IPS DF 19.7 (cell line): ENCODE results near the gene PRDM16.

Source experiments
- DNase-seq: peaks from one replicate; pipeline ENCODE4 v3.0.0-alpha.2; 2013; ENCODE audit warnings: low read depth, low spot score

The PRDM16 gene

GRCh38 chr1:3140437-3140836 lies 71.4 kb downstream of the PRDM16 start:
- DNase-seq: no peak

GRCh38 chr1:3141129-3141528 lies 72.1 kb downstream of the PRDM16 start:
- DNase-seq: no peak

- DNase-seq: no peak
These were observed 72.8 kb downstream of the PRDM16 start for GRCh38 chr1:3141836-3142235.

- no peak for DNase-seq
These were observed 73.2 kb downstream of the PRDM16 start for GRCh38 chr1:3142236-3142635.

- DNase-seq: no peak
These were observed 73.7 kb downstream of the PRDM16 start for GRCh38 chr1:3142751-3143150.

GRCh38 chr1:3145532-3146325 lies 76.7 kb downstream of the PRDM16 start:
- DNase-seq: no peak

GRCh38 chr1:3146458-3146857 lies 77.5 kb downstream of the PRDM16 start:
- DNase-seq: no peak

GRCh38 chr1:3146907-3147306 lies 77.9 kb downstream of the PRDM16 start:
- DNase-seq: no peak

GRCh38 chr1:3148171-3148570 lies 79.2 kb downstream of the PRDM16 start:
- no peak for DNase-seq

GRCh38 chr1:3149277-3149676 lies 80.3 kb downstream of the PRDM16 start:
- DNase-seq: no peak

GRCh38 chr1:3151456-3151855 lies 82.5 kb downstream of the PRDM16 start:
- no peak for DNase-seq

- DNase-seq: no peak
These were observed 83.1 kb downstream of the PRDM16 start for GRCh38 chr1:3152143-3152542.

- no peak for DNase-seq
These were observed 84.2 kb downstream of the PRDM16 start for GRCh38 chr1:3153197-3153596.

GRCh38 chr1:3153902-3154795 lies 85.1 kb downstream of the PRDM16 start:
- DNase-seq: no peak

GRCh38 chr1:3155056-3155925 lies 86.3 kb downstream of the PRDM16 start:
- no peak for DNase-seq

- no peak for DNase-seq
These were observed 86.9 kb downstream of the PRDM16 start for GRCh38 chr1:3155926-3156220.

- no peak for DNase-seq
These were observed 87.9 kb downstream of the PRDM16 start for GRCh38 chr1:3156936-3157335.

- DNase-seq: no peak
These were observed 89.3 kb downstream of the PRDM16 start for GRCh38 chr1:3158347-3158746.

GRCh38 chr1:3159121-3159520 lies 90.1 kb downstream of the PRDM16 start:
- DNase-seq: no peak

- DNase-seq: no peak
These were observed 91.0 kb downstream of the PRDM16 start for GRCh38 chr1:3159996-3160395.

- no peak for DNase-seq
These were observed 91.7 kb downstream of the PRDM16 start for GRCh38 chr1:3160647-3161145.
